Breast epithelium (tissue), 4 donors: ENCODE measurements around the gene RNASE13. TPM values are rescaled to one million over a fixed set of nuclear protein-coding genes. Genes with fewer than 3 reads are reported as not detected.

Experiments used
- DNase-seq, 2 donors: peaks; one replicate each; pipeline ENCODE4 v3.0.0-alpha.2; 2019; ENCODE audit warnings: low spot score in 2 of 2
- H3K27ac ChIP-seq, 2 donors: fragments of 200-600 bp; sonication (generic) in 1 of 2; one replicate each; pipeline ENCODE4 v1.5.1; 2016 to 2019; ENCODE audit warnings: mild to moderate bottlenecking in 1 of 2
- H3K27me3 ChIP-seq, 2 donors: fragments of 200-600 bp; sonication (generic) in 1 of 2; one replicate each; pipeline versions ENCODE4 v1.5.1 to v1.6.0; 2017 to 2019; ENCODE audit warnings: control low read depth in 1 of 2, mild to moderate bottlenecking in 1 of 2
- H3K36me3 ChIP-seq: fragments of 200-600 bp; one replicate; pipeline ENCODE4 v1.5.1; 2019
- H3K4me1 ChIP-seq, 2 donors: fragments of 200-600 bp; sonication (generic); one replicate each; pipeline ENCODE4 v1.5.1; 2016 to 2019; ENCODE audit warnings: control low read depth in 1 of 2
- H3K4me3 ChIP-seq, 3 donors: fragments of 200-600 bp; sonication (generic); 1 replicate in 2 of 3; 2 replicates in 1 of 3; pipeline ENCODE4 v1.5.1; 2016 to 2019; ENCODE audit warnings: mild to moderate bottlenecking in 3 of 3, moderate library complexity in 2 of 3
- H3K9me3 ChIP-seq, 2 donors: fragments of 200-600 bp; sonication (generic) in 1 of 2; one replicate each; pipeline ENCODE4 v1.5.1; 2016 to 2019; ENCODE audit warnings: control low read depth in 1 of 2
- POLR2A ChIP-seq: fragments of 450-650 bp; IDR thresholded peaks from one replicate; pipeline ENCODE4 v1.6.1; 2016; ENCODE audit warnings: antibody characterized with exemption, mild to moderate bottlenecking, moderate library complexity
- POLR2AphosphoS5 ChIP-seq, 3 donors: sonication (generic); formaldehyde crosslinking; IDR thresholded peaks; one replicate each; pipeline ENCODE4 v1.6.1; 2017; ENCODE audit warnings: antibody characterized with exemption in 3 of 3
- intact Hi-C: fragments of 100-400 bp; cut with DNase I; formaldehyde crosslinking; loops from one replicate; pipeline ENCODE4 v1.15.1; 2023; ENCODE audit warnings: low total_unique reads
- total RNA-seq, 3 donors: library from RNA; depleted of rRNA; stranded (reverse); fragments of >200 nt; gene quantifications; one replicate each; pipeline ENCODE4 v1.1.0, GENCODE V29; 2016
- TF ChIP-seq, protein P1 (sequence below), 3 donors: fragments of 450-650 bp; IDR thresholded peaks; one replicate each; pipeline ENCODE4 v1.5.1; 2016 to 2017; ENCODE audit warnings: antibody characterized with exemption in 3 of 3, mild to moderate bottlenecking in 3 of 3, moderate library complexity in 3 of 3

RNASE13 gene
- total RNA-seq, 3 donors from 2014 or later = not detected

- TF ChIP-seq POLR2AphosphoS5 (IDR thresholded peaks at IDR 0.05) = no peak
- TF ChIP-seq, protein P1, sequence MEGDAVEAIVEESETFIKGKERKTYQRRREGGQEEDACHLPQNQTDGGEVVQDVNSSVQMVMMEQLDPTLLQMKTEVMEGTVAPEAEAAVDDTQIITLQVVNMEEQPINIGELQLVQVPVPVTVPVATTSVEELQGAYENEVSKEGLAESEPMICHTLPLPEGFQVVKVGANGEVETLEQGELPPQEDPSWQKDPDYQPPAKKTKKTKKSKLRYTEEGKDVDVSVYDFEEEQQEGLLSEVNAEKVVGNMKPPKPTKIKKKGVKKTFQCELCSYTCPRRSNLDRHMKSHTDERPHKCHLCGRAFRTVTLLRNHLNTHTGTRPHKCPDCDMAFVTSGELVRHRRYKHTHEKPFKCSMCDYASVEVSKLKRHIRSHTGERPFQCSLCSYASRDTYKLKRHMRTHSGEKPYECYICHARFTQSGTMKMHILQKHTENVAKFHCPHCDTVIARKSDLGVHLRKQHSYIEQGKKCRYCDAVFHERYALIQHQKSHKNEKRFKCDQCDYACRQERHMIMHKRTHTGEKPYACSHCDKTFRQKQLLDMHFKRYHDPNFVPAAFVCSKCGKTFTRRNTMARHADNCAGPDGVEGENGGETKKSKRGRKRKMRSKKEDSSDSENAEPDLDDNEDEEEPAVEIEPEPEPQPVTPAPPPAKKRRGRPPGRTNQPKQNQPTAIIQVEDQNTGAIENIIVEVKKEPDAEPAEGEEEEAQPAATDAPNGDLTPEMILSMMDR (IDR thresholded peaks at IDR 0.05) = no peak
- no peak for TF ChIP-seq POLR2A
- DNase-seq = no peak
- Histone ChIP-seq H3K9me3 (no peaks in the 10 kb centered on the region), H3K36me3 (peaks cover 12% of the 10 kb centered on the region), H3K4me3 (no peak overlapping the region), H3K27ac (peak overlapping the region in 1 of 2 donors; percentile 81), H3K4me1 (no peaks in the 10 kb centered on the region), H3K27me3 (no peaks in the 10 kb centered on the region)
- intact Hi-C loops = no loop called here
These were observed 35.0 kb downstream of the RNASE13 start for GRCh38 chr14:20999591-20999990.

DNA sequence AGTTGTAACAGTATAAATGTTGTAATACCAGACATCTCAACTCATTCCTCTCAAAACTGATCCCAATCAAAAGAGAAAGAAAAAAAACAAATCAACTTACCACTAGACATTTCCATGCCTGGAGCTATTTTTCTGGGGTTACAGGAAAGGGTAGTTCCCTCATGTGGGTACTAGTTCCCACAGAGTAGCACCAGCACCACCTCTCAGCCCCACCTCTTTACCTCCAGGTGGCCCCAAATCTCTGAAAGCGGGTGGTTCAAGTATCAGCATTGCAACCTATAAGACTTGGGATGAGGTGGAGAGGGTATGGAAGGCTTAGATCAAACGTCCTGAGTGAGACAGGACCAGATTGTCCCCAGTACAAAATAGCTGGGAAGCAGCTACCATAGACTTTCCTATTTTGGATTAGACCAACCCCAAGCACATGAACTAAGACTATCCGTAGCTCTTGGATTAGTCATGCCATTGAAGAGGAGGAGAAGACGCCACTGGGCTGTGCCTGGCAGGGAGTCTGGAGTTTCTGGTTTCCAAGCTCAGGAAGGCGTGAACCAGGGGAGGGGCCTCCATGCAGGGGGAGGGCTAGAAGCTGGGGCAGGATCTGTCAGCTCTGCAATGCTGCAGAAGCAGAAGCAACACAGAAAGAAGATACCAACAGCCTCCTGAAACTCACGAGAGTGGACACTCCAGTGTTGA is 35.8 kb downstream of the RNASE13 start, which contains the start of gene SLC39A2:
Gene SLC39A2 (plus strand): TSS at position 620 of the 693 bp plus-strand sequence. CDS start 154 bp downstream, outside the sequence.
- intact Hi-C loops = no loop called here
- DNase-seq = peak; percentile 66 to 69
- Histone ChIP-seq H3K9me3 (no peaks in the 10 kb centered on the region), H3K27me3 (no peaks in the 10 kb centered on the region), H3K36me3 (peaks cover 12% of the 10 kb centered on the region), H3K27ac (peak within 1 kb of the TSS; percentile 79 to 81), H3K4me3 (no peak within 1 kb of the TSS), H3K4me1 (no peaks in the 10 kb centered on the region)
- TF ChIP-seq POLR2A = no peak
- TF ChIP-seq, protein P1 (IDR thresholded peaks at IDR 0.05) = no peak
- TF ChIP-seq POLR2AphosphoS5 (IDR thresholded peaks at IDR 0.05) = no peak

GRCh38 chr14:20998139-20998538 is 36.5 kb downstream of the RNASE13 start:
- Histone ChIP-seq H3K27me3 (no peaks in the 10 kb centered on the region), H3K9me3 (no peaks in the 10 kb centered on the region), H3K4me3 (no peak overlapping the region), H3K36me3 (peaks cover 12% of the 10 kb centered on the region), H3K27ac (peak overlapping the region; percentile 79 to 81), H3K4me1 (no peaks in the 10 kb centered on the region)
- DNase-seq = no peak
- intact Hi-C loops = no loop called here
- TF ChIP-seq POLR2A (no peak), POLR2AphosphoS5 (IDR thresholded peaks at IDR 0.05) (no peak)
- TF ChIP-seq, protein P1 (IDR thresholded peaks at IDR 0.05) = no peak

- H3K4me1 ChIP-seq = no peaks in the 10 kb centered on the region
- H3K27me3 ChIP-seq = no peaks in the 10 kb centered on the region
- H3K9me3 ChIP-seq = no peaks in the 10 kb centered on the region
- H3K36me3 ChIP-seq = peaks cover 12% of the 10 kb centered on the region
- intact Hi-C loops = no loop called here
- H3K27ac ChIP-seq = peak overlapping the region in 1 of 2 donors; percentile 79
- no peak for TF ChIP-seq POLR2A
- TF ChIP-seq POLR2AphosphoS5 (IDR thresholded peaks at IDR 0.05) = no peak
- TF ChIP-seq, protein P1 (IDR thresholded peaks at IDR 0.05) = no peak
- DNase-seq = no peak
- no peak overlapping the region for H3K4me3 ChIP-seq
These were observed 37.0 kb downstream of the RNASE13 start for GRCh38 chr14:20997564-20997963.

- H3K36me3 ChIP-seq = peaks cover 12% of the 10 kb centered on the region
- TF ChIP-seq, protein P1 (IDR thresholded peaks at IDR 0.05) = no peak
- TF ChIP-seq POLR2AphosphoS5 (IDR thresholded peaks at IDR 0.05) (no peak), POLR2A (no peak)
- H3K27ac ChIP-seq = peak overlapping the region in 1 of 2 donors; percentile 79
- no peaks in the 10 kb centered on the region for H3K9me3 ChIP-seq
- intact Hi-C loops = no loop called here
- H3K27me3 ChIP-seq = no peaks in the 10 kb centered on the region
- DNase-seq = no peak
- H3K4me1 ChIP-seq = no peaks in the 10 kb centered on the region
- no peak overlapping the region for H3K4me3 ChIP-seq
These were observed 37.5 kb downstream of the RNASE13 start for GRCh38 chr14:20997115-20997514.
